ENCODE data around the gene FLT4. TPM values are rescaled to one million over a fixed set of nuclear protein-coding genes. Genes with fewer than 3 reads are reported as not detected.

The FLT4 gene
- total RNA-seq, 1 donor from 2014 or later = 7.2 TPM

DNA sequence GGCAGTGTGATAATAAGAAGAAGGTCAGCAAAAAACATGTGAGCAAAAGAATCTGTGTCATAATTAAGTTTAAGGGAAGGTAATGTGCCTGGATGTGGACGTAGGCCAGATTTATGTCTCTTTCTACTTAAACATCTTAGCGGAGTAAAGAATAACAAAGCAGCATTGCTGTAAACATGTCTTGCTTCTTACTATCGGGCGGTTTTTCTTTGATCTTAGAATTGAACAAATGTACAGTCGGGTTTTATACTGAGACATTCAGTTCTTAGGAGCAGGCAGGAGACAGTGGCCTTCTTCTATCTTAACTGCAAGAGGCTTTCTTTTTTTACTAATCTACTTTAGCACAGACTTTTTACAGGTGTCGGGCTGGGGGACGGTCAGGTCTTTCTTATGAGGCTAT lies 40.4 kb upstream of the FLT4 start:
- H3K36me3 Mint-ChIP-seq (ENCODE audit: low read depth, unreplicated experiment) = no peaks in the 10 kb centered on the region
- H3K27me3 Mint-ChIP-seq (ENCODE audit: low read depth, unreplicated experiment) = peaks cover 33% of the 10 kb centered on the region
- H3K4me2 ChIP-seq (ENCODE audit: low read length) = no peak overlapping the region
- H4K20me1 ChIP-seq (ENCODE audit: insufficient read depth, low read length) = no peaks in the 10 kb centered on the region
- H3K9me3 ChIP-seq (ENCODE audit: insufficient read depth, low read depth, low read length) = peaks cover 2% of the 10 kb centered on the region
- H3K36me3 ChIP-seq (ENCODE audit: insufficient read depth, low read length) = no peaks in the 10 kb centered on the region
- no peaks in the 10 kb centered on the region for H3K4me1 ChIP-seq (ENCODE audit: insufficient read depth, low read length)
- TF ChIP-seq, protein P1, sequence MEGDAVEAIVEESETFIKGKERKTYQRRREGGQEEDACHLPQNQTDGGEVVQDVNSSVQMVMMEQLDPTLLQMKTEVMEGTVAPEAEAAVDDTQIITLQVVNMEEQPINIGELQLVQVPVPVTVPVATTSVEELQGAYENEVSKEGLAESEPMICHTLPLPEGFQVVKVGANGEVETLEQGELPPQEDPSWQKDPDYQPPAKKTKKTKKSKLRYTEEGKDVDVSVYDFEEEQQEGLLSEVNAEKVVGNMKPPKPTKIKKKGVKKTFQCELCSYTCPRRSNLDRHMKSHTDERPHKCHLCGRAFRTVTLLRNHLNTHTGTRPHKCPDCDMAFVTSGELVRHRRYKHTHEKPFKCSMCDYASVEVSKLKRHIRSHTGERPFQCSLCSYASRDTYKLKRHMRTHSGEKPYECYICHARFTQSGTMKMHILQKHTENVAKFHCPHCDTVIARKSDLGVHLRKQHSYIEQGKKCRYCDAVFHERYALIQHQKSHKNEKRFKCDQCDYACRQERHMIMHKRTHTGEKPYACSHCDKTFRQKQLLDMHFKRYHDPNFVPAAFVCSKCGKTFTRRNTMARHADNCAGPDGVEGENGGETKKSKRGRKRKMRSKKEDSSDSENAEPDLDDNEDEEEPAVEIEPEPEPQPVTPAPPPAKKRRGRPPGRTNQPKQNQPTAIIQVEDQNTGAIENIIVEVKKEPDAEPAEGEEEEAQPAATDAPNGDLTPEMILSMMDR (IDR thresholded peaks at IDR 0.05; ENCODE audit: insufficient read depth, low read depth, low read length) = no peak
- no peak for TF ChIP-seq EZH2 (IDR thresholded peaks at IDR 0.05; ENCODE audit: insufficient read depth, low read length)
- DNase-seq (ENCODE audit: low read depth) (no peak), FAIRE-seq (no peak)
- H3K27ac Mint-ChIP-seq (ENCODE audit: unreplicated experiment) = no peak overlapping the region
- peaks cover 5% of the 10 kb centered on the region for H3K4me1 Mint-ChIP-seq (ENCODE audit: low read depth, unreplicated experiment)
- H2AFZ ChIP-seq (ENCODE audit: low read depth, low read length) = no peak overlapping the region
- no peaks in the 10 kb centered on the region for H3K79me2 ChIP-seq (ENCODE audit: insufficient read depth, low read length)
- H3K4me3 ChIP-seq (ENCODE audit: insufficient read depth, low read depth, low read length) = no peak overlapping the region
- peaks cover 4% of the 10 kb centered on the region for H3K27me3 ChIP-seq (ENCODE audit: insufficient read depth, low read length)
- H3K9me3 Mint-ChIP-seq (ENCODE audit: unreplicated experiment) = no peaks in the 10 kb centered on the region
- H3K9ac ChIP-seq (ENCODE audit: low read length) = no peak overlapping the region
- H3K4me3 Mint-ChIP-seq (ENCODE audit: unreplicated experiment) = no peak overlapping the region
- no peak overlapping the region for H3K27ac ChIP-seq (ENCODE audit: low read depth, low read length)

DNA sequence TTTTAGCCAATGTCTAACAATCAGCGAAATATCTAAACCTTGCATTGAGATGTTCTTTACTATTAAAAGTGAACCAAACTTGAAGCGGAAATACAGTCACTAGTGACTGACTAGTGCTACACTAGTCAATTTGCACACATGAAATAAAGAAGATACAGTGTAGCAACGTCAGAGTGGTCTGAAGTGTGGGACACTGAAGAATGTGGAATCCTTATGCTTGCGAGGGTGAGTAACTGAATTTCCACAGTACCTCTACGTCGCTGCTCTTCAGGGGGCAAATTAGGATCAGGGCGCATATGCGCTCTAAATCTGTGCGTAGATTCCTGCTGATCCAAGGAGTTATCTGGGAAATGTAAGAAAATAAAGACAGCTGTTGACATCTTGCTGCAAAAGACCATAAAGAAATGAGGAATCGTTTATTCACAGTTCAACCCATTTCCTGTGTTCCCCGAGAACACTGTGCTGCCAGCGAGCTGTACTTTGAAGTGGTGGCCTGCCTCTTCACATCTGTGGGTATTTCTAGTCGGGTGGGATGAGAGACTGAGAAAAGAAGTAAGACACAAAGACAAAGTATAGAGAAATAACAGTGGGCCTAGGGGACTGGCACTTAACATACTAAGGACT lies 39.8 kb upstream of the FLT4 start:
- no peak for FAIRE-seq
- peaks cover 4% of the 10 kb centered on the region for H3K27me3 ChIP-seq (ENCODE audit: insufficient read depth, low read length)

More for the DNA sequence above, 39.8 kb upstream of the FLT4 start:
- Mint-ChIP-seq H3K4me3 (ENCODE audit: unreplicated experiment) (no peak overlapping the region), H3K4me1 (ENCODE audit: low read depth, unreplicated experiment) (peaks cover 5% of the 10 kb centered on the region), H3K27me3 (ENCODE audit: low read depth, unreplicated experiment) (peaks cover 35% of the 10 kb centered on the region), H3K27ac (ENCODE audit: unreplicated experiment) (no peak overlapping the region), H3K9me3 (ENCODE audit: unreplicated experiment) (no peaks in the 10 kb centered on the region), H3K36me3 (ENCODE audit: low read depth, unreplicated experiment) (no peaks in the 10 kb centered on the region)
- TF ChIP-seq, protein P1 (IDR thresholded peaks at IDR 0.05; ENCODE audit: insufficient read depth, low read depth, low read length) = no peak
- TF ChIP-seq EZH2 (IDR thresholded peaks at IDR 0.05; ENCODE audit: insufficient read depth, low read length) = no peak
- Histone ChIP-seq H2AFZ (ENCODE audit: low read depth, low read length) (no peak overlapping the region), H3K9ac (ENCODE audit: low read length) (no peak overlapping the region), H3K9me3 (ENCODE audit: insufficient read depth, low read depth, low read length) (peaks cover 2% of the 10 kb centered on the region), H3K36me3 (ENCODE audit: insufficient read depth, low read length) (no peaks in the 10 kb centered on the region), H3K4me2 (ENCODE audit: low read length) (no peak overlapping the region), H4K20me1 (ENCODE audit: insufficient read depth, low read length) (no peaks in the 10 kb centered on the region), H3K27ac (ENCODE audit: low read depth, low read length) (no peak overlapping the region), H3K4me3 (ENCODE audit: insufficient read depth, low read depth, low read length) (no peak overlapping the region), H3K79me2 (ENCODE audit: insufficient read depth, low read length) (no peaks in the 10 kb centered on the region), H3K4me1 (ENCODE audit: insufficient read depth, low read length) (no peaks in the 10 kb centered on the region)
- DNase-seq (ENCODE audit: low read depth) = no peak

Measured in astrocyte (in vitro differentiated cells and primary cell).